HEK293 (cell line): Measurements from ENCODE around the gene LRP1-AS.

Source experiments
- EGR2 ChIP-seq: fragments of 450-650 bp; formaldehyde crosslinking; IDR thresholded peaks from 2 replicates; pipeline ENCODE4 v1.5.1; 2016; ENCODE audit warnings: low read depth, missing biosample characterization, missing genetic modification characterization
- HOXA7 ChIP-seq: sonication (generic); formaldehyde crosslinking; IDR thresholded peaks from 2 replicates; pipeline ENCODE4 v1.8.1; 2022; ENCODE audit warnings: missing genetic modification reagents, borderline replicate concordance
- KLF10 ChIP-seq: fragments of 450-650 bp; IDR thresholded peaks from 2 replicates; pipeline ENCODE4 v1.5.1; 2018; ENCODE audit warnings: missing biosample characterization, mild to moderate bottlenecking, missing genetic modification characterization
- KLF8 ChIP-seq: fragments of 450-650 bp; formaldehyde crosslinking; IDR thresholded peaks from 2 replicates; pipeline ENCODE4 v1.5.1; 2016; ENCODE audit warnings: missing biosample characterization, missing genetic modification characterization
- REST ChIP-seq: fragments of 450-650 bp; formaldehyde crosslinking; IDR thresholded peaks from 2 replicates; pipeline ENCODE4 v1.5.1; 2016; ENCODE audit warnings: missing biosample characterization, missing genetic modification characterization
- TRIM28 ChIP-seq: IDR thresholded peaks from 2 replicates; pipeline ENCODE4 v1.6.1; 2011; ENCODE audit warnings: low read length, control low read depth, borderline replicate concordance
- ZBTB20 ChIP-seq: fragments of 450-650 bp; formaldehyde crosslinking; IDR thresholded peaks from 2 replicates; pipeline ENCODE4 v1.5.1; 2016; ENCODE audit warnings: missing biosample characterization, missing genetic modification characterization
- ZFP41 ChIP-seq: fragments of 450-650 bp; formaldehyde crosslinking; IDR thresholded peaks from 2 replicates; pipeline ENCODE4 v1.5.1; 2016; ENCODE audit warnings: missing biosample characterization, missing genetic modification characterization, borderline replicate concordance
- ZNF146 ChIP-seq: fragments of 450-650 bp; formaldehyde crosslinking; IDR thresholded peaks from 2 replicates; pipeline ENCODE4 v1.5.1; 2016; ENCODE audit warnings: missing biosample characterization, missing genetic modification characterization
- ZNF155 ChIP-seq: fragments of 450-650 bp; formaldehyde crosslinking; IDR thresholded peaks from 2 replicates; pipeline ENCODE4 v1.5.1; 2016; ENCODE audit warnings: missing biosample characterization, missing genetic modification characterization
- ZNF16 ChIP-seq: fragments of 450-650 bp; formaldehyde crosslinking; IDR thresholded peaks from 2 replicates; pipeline ENCODE4 v1.5.1; 2016; ENCODE audit warnings: low read depth, missing biosample characterization, missing genetic modification characterization
- ZNF292 ChIP-seq: fragments of 450-650 bp; formaldehyde crosslinking; IDR thresholded peaks from 2 replicates; pipeline ENCODE4 v1.5.1; 2016; ENCODE audit warnings: low read depth, missing biosample characterization, missing genetic modification characterization, borderline replicate concordance
- ZNF404 ChIP-seq: fragments of 450-650 bp; formaldehyde crosslinking; IDR thresholded peaks from 2 replicates; pipeline ENCODE4 v1.5.1; 2017; ENCODE audit warnings: missing biosample characterization, missing genetic modification characterization
- ZNF521 ChIP-seq: fragments of 450-650 bp; formaldehyde crosslinking; IDR thresholded peaks from 2 replicates; pipeline ENCODE4 v1.5.1; 2017; ENCODE audit warnings: missing biosample characterization, mild to moderate bottlenecking, missing genetic modification characterization
- ZNF658 ChIP-seq: fragments of 450-650 bp; formaldehyde crosslinking; IDR thresholded peaks from 2 replicates; pipeline ENCODE4; 2016; ENCODE audit warnings: missing biosample characterization, missing genetic modification characterization
- ZNF664 ChIP-seq: fragments of 450-650 bp; formaldehyde crosslinking; IDR thresholded peaks from 2 replicates; pipeline ENCODE4 v1.5.1; 2016; ENCODE audit warnings: missing biosample characterization, missing genetic modification characterization
- ZXDB ChIP-seq: fragments of 450-650 bp; formaldehyde crosslinking; IDR thresholded peaks from 2 replicates; pipeline ENCODE4 v1.5.1; 2016; ENCODE audit warnings: missing biosample characterization, missing genetic modification characterization
- TF ChIP-seq, protein P1 (sequence below): fragments of 450-650 bp; formaldehyde crosslinking; IDR thresholded peaks from 2 replicates; pipeline ENCODE4 v1.5.1; 2016; ENCODE audit warnings: missing biosample characterization, missing genetic modification characterization
- TF ChIP-seq, protein P2 (sequence below): fragments of 450-650 bp; formaldehyde crosslinking; IDR thresholded peaks from 2 replicates; pipeline ENCODE4 v1.5.1; 2016; ENCODE audit warnings: missing biosample characterization, missing genetic modification characterization, borderline replicate concordance
- TF ChIP-seq, protein P3 (sequence below): fragments of 450-650 bp; formaldehyde crosslinking; IDR thresholded peaks from 2 replicates; pipeline ENCODE4 v1.5.1; 2016; ENCODE audit warnings: missing biosample characterization, missing genetic modification characterization

Gene LRP1-AS

DNA sequence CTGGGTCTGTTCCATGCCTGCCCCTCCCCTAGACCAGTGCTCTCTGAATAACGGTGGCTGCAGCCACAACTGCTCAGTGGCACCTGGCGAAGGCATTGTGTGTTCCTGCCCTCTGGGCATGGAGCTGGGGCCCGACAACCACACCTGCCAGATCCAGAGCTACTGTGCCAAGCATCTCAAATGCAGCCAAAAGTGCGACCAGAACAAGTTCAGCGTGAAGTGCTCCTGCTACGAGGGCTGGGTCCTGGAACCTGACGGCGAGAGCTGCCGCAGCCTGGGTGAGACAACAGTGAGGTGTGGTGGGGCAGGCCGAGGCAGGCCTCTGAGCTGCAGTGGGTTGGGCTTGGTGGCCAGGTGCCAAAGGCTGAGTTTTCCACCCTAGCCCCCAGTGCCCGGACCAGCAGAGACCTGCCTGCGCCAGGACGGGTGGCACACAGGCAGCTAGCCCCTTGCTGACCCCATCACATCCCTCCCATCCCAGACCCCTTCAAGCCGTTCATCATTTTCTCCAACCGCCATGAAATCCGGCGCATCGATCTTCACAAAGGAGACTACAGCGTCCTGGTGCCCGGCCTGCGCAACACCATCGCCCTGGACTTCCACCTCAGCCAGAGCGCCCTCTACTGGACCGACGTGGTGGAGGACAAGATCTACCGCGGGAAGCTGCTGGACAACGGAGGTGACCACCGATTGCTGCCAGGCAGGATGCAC is 28.2 kb upstream of the LRP1-AS start (continued):
- TF ChIP-seq REST (tag by site-specific recombination) (peak; percentile 57), ZNF404 (tag by site-specific recombination) (no peak), ZXDB (no peak), ZNF658 (tag by site-specific recombination) (no peak), ZNF16 (tag by site-specific recombination) (no peak), TRIM28 (no peak), EGR2 (tag by site-specific recombination) (no peak), HOXA7 (CRISPR knock-in tag) (no peak), ZNF292 (no peak), ZNF155 (no peak), ZNF664 (tag by site-specific recombination) (no peak), KLF8 (tag by site-specific recombination) (peak; percentile 66; the same call in 1 of the 2 replicates), ZBTB20 (peak; percentile 48; the same call in 1 of the 2 replicates), ZNF146 (no peak), ZFP41 (tag by site-specific recombination) (no peak), ZNF521 (no peak), KLF10 (tag by site-specific recombination) (no peak)
- TF ChIP-seq, protein P1, sequence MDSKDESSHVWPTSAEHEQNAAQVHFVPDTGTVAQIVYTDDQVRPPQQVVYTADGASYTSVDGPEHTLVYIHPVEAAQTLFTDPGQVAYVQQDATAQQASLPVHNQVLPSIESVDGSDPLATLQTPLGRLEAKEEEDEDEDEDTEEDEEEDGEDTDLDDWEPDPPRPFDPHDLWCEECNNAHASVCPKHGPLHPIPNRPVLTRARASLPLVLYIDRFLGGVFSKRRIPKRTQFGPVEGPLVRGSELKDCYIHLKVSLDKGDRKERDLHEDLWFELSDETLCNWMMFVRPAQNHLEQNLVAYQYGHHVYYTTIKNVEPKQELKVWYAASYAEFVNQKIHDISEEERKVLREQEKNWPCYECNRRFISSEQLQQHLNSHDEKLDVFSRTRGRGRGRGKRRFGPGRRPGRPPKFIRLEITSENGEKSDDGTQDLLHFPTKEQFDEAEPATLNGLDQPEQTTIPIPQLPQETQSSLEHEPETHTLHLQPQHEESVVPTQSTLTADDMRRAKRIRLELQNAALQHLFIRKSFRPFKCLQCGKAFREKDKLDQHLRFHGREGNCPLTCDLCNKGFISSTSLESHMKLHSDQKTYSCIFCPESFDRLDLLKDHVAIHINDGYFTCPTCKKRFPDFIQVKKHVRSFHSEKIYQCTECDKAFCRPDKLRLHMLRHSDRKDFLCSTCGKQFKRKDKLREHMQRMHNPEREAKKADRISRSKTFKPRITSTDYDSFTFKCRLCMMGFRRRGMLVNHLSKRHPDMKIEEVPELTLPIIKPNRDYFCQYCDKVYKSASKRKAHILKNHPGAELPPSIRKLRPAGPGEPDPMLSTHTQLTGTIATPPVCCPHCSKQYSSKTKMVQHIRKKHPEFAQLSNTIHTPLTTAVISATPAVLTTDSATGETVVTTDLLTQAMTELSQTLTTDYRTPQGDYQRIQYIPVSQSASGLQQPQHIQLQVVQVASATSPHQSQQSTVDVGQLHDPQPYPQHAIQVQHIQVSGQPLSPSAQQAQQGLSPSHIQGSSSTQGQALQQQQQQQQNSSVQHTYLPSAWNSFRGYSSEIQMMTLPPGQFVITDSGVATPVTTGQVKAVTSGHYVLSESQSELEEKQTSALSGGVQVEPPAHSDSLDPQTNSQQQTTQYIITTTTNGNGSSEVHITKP (tag by site-specific recombination), result peak; percentile 85
- TF ChIP-seq, protein P2, sequence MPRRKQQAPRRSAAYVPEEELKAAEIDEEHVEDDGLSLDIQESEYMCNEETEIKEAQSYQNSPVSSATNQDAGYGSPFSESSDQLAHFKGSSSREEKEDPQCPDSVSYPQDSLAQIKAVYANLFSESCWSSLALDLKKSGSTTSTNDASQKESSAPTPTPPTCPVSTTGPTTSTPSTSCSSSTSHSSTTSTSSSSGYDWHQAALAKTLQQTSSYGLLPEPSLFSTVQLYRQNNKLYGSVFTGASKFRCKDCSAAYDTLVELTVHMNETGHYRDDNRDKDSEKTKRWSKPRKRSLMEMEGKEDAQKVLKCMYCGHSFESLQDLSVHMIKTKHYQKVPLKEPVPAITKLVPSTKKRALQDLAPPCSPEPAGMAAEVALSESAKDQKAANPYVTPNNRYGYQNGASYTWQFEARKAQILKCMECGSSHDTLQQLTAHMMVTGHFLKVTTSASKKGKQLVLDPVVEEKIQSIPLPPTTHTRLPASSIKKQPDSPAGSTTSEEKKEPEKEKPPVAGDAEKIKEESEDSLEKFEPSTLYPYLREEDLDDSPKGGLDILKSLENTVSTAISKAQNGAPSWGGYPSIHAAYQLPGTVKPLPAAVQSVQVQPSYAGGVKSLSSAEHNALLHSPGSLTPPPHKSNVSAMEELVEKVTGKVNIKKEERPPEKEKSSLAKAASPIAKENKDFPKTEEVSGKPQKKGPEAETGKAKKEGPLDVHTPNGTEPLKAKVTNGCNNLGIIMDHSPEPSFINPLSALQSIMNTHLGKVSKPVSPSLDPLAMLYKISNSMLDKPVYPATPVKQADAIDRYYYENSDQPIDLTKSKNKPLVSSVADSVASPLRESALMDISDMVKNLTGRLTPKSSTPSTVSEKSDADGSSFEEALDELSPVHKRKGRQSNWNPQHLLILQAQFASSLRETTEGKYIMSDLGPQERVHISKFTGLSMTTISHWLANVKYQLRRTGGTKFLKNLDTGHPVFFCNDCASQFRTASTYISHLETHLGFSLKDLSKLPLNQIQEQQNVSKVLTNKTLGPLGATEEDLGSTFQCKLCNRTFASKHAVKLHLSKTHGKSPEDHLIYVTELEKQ (tag by site-specific recombination), result no peak
- TF ChIP-seq, protein P3, sequence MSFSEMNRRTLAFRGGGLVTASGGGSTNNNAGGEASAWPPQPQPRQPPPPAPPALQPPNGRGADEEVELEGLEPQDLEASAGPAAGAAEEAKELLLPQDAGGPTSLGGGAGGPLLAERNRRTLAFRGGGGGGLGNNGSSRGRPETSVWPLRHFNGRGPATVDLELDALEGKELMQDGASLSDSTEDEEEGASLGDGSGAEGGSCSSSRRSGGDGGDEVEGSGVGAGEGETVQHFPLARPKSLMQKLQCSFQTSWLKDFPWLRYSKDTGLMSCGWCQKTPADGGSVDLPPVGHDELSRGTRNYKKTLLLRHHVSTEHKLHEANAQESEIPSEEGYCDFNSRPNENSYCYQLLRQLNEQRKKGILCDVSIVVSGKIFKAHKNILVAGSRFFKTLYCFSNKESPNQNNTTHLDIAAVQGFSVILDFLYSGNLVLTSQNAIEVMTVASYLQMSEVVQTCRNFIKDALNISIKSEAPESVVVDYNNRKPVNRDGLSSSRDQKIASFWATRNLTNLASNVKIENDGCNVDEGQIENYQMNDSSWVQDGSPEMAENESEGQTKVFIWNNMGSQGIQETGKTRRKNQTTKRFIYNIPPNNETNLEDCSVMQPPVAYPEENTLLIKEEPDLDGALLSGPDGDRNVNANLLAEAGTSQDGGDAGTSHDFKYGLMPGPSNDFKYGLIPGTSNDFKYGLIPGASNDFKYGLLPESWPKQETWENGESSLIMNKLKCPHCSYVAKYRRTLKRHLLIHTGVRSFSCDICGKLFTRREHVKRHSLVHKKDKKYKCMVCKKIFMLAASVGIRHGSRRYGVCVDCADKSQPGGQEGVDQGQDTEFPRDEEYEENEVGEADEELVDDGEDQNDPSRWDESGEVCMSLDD (tag by site-specific recombination), result no peak
